ENCODE measurements around the gene SMYD3.
A peak's percentile ranks its signal among the peaks of the same experiment; 100 is the strongest.

The SMYD3 gene

GRCh38 chr1:245772739-245773138, 734.3 kb downstream of the SMYD3 start:
- no peak overlapping the region for H3K4me3 Mint-ChIP-seq
- no peaks in the 10 kb centered on the region for H3K9me3 Mint-ChIP-seq
- no peak for ATAC-seq (ENCODE audit: low read depth)
- H3K27me3 Mint-ChIP-seq: no peaks in the 10 kb centered on the region
- no peaks in the 10 kb centered on the region for H3K4me1 Mint-ChIP-seq
- no peak for DNase-seq (ENCODE audit: low spot score in 2 of 2)
- H3K27ac Mint-ChIP-seq: no peak overlapping the region
- H3K36me3 Mint-ChIP-seq: peaks cover 13% of the 10 kb centered on the region

GRCh38 chr1:245772325-245772724, 734.8 kb downstream of the SMYD3 start:
- ATAC-seq (ENCODE audit: low read depth): no peak
- H3K27me3 Mint-ChIP-seq: no peaks in the 10 kb centered on the region
- H3K9me3 Mint-ChIP-seq: no peaks in the 10 kb centered on the region
- H3K4me1 Mint-ChIP-seq: no peaks in the 10 kb centered on the region
- no peak for DNase-seq (ENCODE audit: low spot score in 2 of 2)
- H3K36me3 Mint-ChIP-seq: peaks cover 14% of the 10 kb centered on the region
- H3K27ac Mint-ChIP-seq: no peak overlapping the region
- H3K4me3 Mint-ChIP-seq: no peak overlapping the region

GRCh38 chr1:245771511-245772281, 735.4 kb downstream of the SMYD3 start:
- H3K9me3 Mint-ChIP-seq: no peaks in the 10 kb centered on the region
- no peaks in the 10 kb centered on the region for H3K27me3 Mint-ChIP-seq
- no peak overlapping the region for H3K27ac Mint-ChIP-seq
- H3K36me3 Mint-ChIP-seq: peaks cover 16% of the 10 kb centered on the region
- ATAC-seq (ENCODE audit: low read depth) (no peak), DNase-seq (ENCODE audit: low spot score in 2 of 2) (no peak)
- H3K4me1 Mint-ChIP-seq: no peaks in the 10 kb centered on the region
- H3K4me3 Mint-ChIP-seq: no peak overlapping the region

DNA sequence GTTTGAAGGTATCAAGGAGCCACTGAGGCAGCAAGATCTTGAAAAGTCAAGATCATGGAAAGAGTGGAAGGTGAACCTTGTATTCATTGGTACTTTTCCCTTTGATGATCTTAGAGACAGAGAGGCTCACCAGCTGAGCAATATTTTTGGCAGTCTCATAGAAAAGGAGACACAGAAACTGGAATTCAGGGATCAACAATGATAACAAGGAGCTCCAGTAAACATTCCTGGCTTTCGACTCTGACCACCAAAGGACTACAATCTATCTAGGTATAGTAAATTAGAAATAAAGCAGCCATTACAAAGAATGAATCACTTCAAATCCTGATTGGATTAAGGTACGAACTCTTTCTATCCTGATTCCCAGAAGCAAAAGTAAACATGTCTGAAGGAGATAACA, 736.9 kb downstream of the SMYD3 start:
- H3K27ac Mint-ChIP-seq: no peak overlapping the region
- H3K4me1 Mint-ChIP-seq: no peaks in the 10 kb centered on the region
- H3K36me3 Mint-ChIP-seq: peaks cover 21% of the 10 kb centered on the region
- DNase-seq (ENCODE audit: low spot score in 2 of 2) (no peak), ATAC-seq (ENCODE audit: low read depth) (no peak)
- no peak overlapping the region for H3K4me3 Mint-ChIP-seq
- H3K27me3 Mint-ChIP-seq: no peaks in the 10 kb centered on the region
- H3K9me3 Mint-ChIP-seq: no peaks in the 10 kb centered on the region

DNA sequence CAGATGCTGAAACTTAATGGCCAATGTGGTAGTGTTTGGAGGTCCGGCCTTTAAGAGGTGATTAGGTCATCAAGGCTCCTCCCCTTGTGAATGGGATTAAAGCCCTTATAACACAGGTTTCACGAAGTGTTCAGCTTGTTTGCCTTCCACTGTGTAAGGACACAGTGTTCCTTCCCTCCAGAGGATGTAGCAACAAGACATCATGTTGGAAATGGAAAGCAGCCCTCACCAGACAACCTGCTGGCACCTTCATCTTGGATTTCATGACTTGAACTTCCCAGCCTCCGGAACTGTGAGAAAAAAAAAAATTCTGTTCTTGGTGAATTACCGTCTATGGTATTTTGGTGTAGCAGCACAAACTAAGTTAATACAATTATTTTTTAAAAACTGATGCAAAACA, 738.5 kb downstream of the SMYD3 start:
- Mint-ChIP-seq H3K27me3 (no peaks in the 10 kb centered on the region), H3K4me3 (no peak overlapping the region), H3K4me1 (no peaks in the 10 kb centered on the region), H3K9me3 (no peaks in the 10 kb centered on the region), H3K27ac (no peak overlapping the region), H3K36me3 (peaks cover 24% of the 10 kb centered on the region)
- no peak for DNase-seq (ENCODE audit: low spot score in 2 of 2)
- no peak for ATAC-seq (ENCODE audit: low read depth)

- no peak for ATAC-seq (ENCODE audit: low read depth)
- Mint-ChIP-seq H3K9me3 (no peaks in the 10 kb centered on the region), H3K36me3 (peaks cover 39% of the 10 kb centered on the region), H3K4me1 (peaks cover 4% of the 10 kb centered on the region), H3K27me3 (no peaks in the 10 kb centered on the region), H3K4me3 (no peak overlapping the region), H3K27ac (no peak overlapping the region)
- DNase-seq (ENCODE audit: low spot score in 2 of 2): no peak
Measured at GRCh38 chr1:245765230-245766000, 741.7 kb downstream of the SMYD3 start.

DNA sequence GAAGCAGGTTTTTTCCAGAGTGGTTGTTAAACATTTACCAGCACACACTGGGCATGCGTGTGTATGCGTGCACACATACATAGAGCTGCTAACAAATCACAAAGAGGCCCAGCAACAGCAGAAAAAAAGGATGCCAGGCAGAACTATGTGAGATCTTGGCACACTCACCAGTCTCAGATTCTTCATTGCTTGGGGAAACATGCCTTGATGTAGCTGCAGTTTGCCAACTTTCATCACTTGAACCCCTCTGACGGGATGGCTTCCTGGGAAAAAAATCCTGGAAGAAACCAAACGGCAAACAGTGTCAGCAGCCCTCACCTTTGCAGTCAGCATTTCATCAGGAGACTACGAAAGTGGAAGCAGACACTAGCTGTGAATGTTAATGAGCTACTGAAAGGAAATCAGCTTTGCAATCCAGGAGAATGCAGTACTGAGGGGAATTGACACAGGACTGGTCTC, 743.2 kb downstream of the SMYD3 start:
- peaks cover 1% of the 10 kb centered on the region for H3K9me3 Mint-ChIP-seq
- peaks cover 4% of the 10 kb centered on the region for H3K4me1 Mint-ChIP-seq
- DNase-seq (ENCODE audit: low spot score in 2 of 2) (no peak), ATAC-seq (ENCODE audit: low read depth) (no peak)
- H3K27ac Mint-ChIP-seq: no peak overlapping the region
- H3K27me3 Mint-ChIP-seq: no peaks in the 10 kb centered on the region
- H3K36me3 Mint-ChIP-seq: peaks cover 36% of the 10 kb centered on the region
- no peak overlapping the region for H3K4me3 Mint-ChIP-seq

GRCh38 chr1:245762396-245762910, 744.6 kb downstream of the SMYD3 start:
- ATAC-seq (ENCODE audit: low read depth): no peak
- no peaks in the 10 kb centered on the region for H3K27me3 Mint-ChIP-seq
- H3K36me3 Mint-ChIP-seq: peaks cover 36% of the 10 kb centered on the region
- H3K4me3 Mint-ChIP-seq: no peak overlapping the region
- H3K9me3 Mint-ChIP-seq: peaks cover 6% of the 10 kb centered on the region
- H3K4me1 Mint-ChIP-seq: peaks cover 4% of the 10 kb centered on the region
- H3K27ac Mint-ChIP-seq: no peak overlapping the region
- DNase-seq (ENCODE audit: low spot score in 2 of 2): no peak

DNA sequence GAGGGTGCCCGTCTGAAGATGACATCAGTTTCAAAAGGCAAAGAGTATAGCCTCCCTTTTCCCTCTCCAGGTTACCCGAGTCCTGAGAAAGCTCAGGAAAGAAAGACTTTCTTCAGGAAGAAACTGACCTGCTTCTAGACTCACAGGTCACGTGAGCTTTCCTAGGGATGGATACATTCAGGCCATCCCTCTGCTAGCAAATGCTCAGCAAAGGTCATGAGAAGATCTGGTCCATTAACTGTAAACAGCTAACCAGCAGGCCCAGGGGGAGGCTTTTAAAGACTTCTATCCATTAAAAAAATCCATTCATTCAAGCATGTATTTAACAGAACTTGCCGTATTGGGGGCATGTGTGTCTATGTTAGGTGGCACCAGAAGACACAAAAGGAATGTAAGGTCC, 746.8 kb downstream of the SMYD3 start:
- no peak overlapping the region for H3K4me3 Mint-ChIP-seq
- H3K4me1 Mint-ChIP-seq: peaks cover 4% of the 10 kb centered on the region
- H3K36me3 Mint-ChIP-seq: peaks cover 34% of the 10 kb centered on the region
- H3K9me3 Mint-ChIP-seq: peaks cover 15% of the 10 kb centered on the region
- DNase-seq (ENCODE audit: low spot score in 2 of 2): no peak
- no peak for ATAC-seq (ENCODE audit: low read depth)
- no peak overlapping the region for H3K27ac Mint-ChIP-seq
- H3K27me3 Mint-ChIP-seq: no peaks in the 10 kb centered on the region

- peak overlapping the region; percentile 41 for H3K4me3 Mint-ChIP-seq
- H3K36me3 Mint-ChIP-seq: peaks cover 25% of the 10 kb centered on the region
- ATAC-seq (ENCODE audit: low read depth) (peak; percentile 59), DNase-seq (ENCODE audit: low spot score in 2 of 2) (no peak)
- H3K27me3 Mint-ChIP-seq: no peaks in the 10 kb centered on the region
- peaks cover 11% of the 10 kb centered on the region for H3K4me1 Mint-ChIP-seq
- peak overlapping the region; percentile 15 for H3K27ac Mint-ChIP-seq
- peaks cover 17% of the 10 kb centered on the region for H3K9me3 Mint-ChIP-seq
Measured at GRCh38 chr1:245754463-245754961, 752.6 kb downstream of the SMYD3 start.

- ATAC-seq (ENCODE audit: low read depth) (no peak), DNase-seq (ENCODE audit: low spot score in 2 of 2) (no peak)
- peaks cover 11% of the 10 kb centered on the region for H3K4me1 Mint-ChIP-seq
- H3K4me3 Mint-ChIP-seq: no peak overlapping the region
- no peak overlapping the region for H3K27ac Mint-ChIP-seq
- H3K36me3 Mint-ChIP-seq: peaks cover 25% of the 10 kb centered on the region
- H3K27me3 Mint-ChIP-seq: no peaks in the 10 kb centered on the region
- peaks cover 16% of the 10 kb centered on the region for H3K9me3 Mint-ChIP-seq
Measured at GRCh38 chr1:245753807-245754206, 753.3 kb downstream of the SMYD3 start.

GRCh38 chr1:245752561-245752960, 754.5 kb downstream of the SMYD3 start:
- H3K4me1 Mint-ChIP-seq: peaks cover 11% of the 10 kb centered on the region
- H3K27me3 Mint-ChIP-seq: no peaks in the 10 kb centered on the region
- peaks cover 12% of the 10 kb centered on the region for H3K9me3 Mint-ChIP-seq
- DNase-seq (ENCODE audit: low spot score in 2 of 2) (no peak), ATAC-seq (ENCODE audit: low read depth) (no peak)
- no peak overlapping the region for H3K4me3 Mint-ChIP-seq
- no peak overlapping the region for H3K27ac Mint-ChIP-seq
- peaks cover 29% of the 10 kb centered on the region for H3K36me3 Mint-ChIP-seq

GRCh38 chr1:245751726-245752470, 755.2 kb downstream of the SMYD3 start:
- Mint-ChIP-seq H3K27me3 (no peaks in the 10 kb centered on the region), H3K4me1 (peaks cover 11% of the 10 kb centered on the region), H3K27ac (no peak overlapping the region), H3K36me3 (peaks cover 33% of the 10 kb centered on the region), H3K9me3 (peaks cover 12% of the 10 kb centered on the region), H3K4me3 (no peak overlapping the region)
- no peak for ATAC-seq (ENCODE audit: low read depth)
- no peak for DNase-seq (ENCODE audit: low spot score in 2 of 2)

- H3K27me3 Mint-ChIP-seq: no peaks in the 10 kb centered on the region
- H3K9me3 Mint-ChIP-seq: peaks cover 8% of the 10 kb centered on the region
- no peak overlapping the region for H3K4me3 Mint-ChIP-seq
- ATAC-seq (ENCODE audit: low read depth) (no peak), DNase-seq (ENCODE audit: low spot score in 2 of 2) (no peak)
- H3K36me3 Mint-ChIP-seq: peaks cover 35% of the 10 kb centered on the region
- peaks cover 11% of the 10 kb centered on the region for H3K4me1 Mint-ChIP-seq
- H3K27ac Mint-ChIP-seq: no peak overlapping the region
Measured at GRCh38 chr1:245751116-245751515, 756.0 kb downstream of the SMYD3 start.
